PC-9 (cell line): ENCODE measurements around the gene RPRD1A.

Experiments
- EZH2 ChIP-seq: fragments of 200-600 bp; sonication (generic); IDR thresholded peaks from 2 replicates; pipeline ENCODE4 v1.8.0; 2017; ENCODE audit warnings: antibody characterized with exemption, low read depth
- TF ChIP-seq, protein P1 (sequence below): fragments of 200-600 bp; sonication (generic); conservative IDR thresholded peaks from 2 replicates; pipeline ENCODE4 v1.6.1; 2017; ENCODE audit warnings: mixed run types, antibody characterized with exemption, mild to moderate bottlenecking, moderate library complexity

DNA sequence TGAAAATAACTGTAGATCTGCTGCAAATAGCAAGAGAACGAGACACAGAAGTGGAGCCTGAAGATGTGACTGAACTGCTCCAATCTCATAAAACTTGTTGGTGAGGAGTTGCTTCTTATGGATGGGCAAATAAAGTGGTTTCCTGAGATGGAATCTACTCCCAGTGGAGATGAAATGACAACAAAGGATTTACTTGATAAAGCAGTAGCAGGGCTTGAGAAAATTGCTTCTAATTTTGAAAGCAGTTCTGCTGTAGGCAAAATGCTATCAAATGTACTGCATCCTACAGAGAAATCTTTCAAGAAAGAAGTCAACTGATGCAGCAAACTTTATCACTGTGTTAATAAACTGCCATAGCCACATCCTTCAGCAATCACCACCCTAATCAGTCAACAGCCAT is 44.0 kb downstream of the RPRD1A start:
- TF ChIP-seq, protein P1, sequence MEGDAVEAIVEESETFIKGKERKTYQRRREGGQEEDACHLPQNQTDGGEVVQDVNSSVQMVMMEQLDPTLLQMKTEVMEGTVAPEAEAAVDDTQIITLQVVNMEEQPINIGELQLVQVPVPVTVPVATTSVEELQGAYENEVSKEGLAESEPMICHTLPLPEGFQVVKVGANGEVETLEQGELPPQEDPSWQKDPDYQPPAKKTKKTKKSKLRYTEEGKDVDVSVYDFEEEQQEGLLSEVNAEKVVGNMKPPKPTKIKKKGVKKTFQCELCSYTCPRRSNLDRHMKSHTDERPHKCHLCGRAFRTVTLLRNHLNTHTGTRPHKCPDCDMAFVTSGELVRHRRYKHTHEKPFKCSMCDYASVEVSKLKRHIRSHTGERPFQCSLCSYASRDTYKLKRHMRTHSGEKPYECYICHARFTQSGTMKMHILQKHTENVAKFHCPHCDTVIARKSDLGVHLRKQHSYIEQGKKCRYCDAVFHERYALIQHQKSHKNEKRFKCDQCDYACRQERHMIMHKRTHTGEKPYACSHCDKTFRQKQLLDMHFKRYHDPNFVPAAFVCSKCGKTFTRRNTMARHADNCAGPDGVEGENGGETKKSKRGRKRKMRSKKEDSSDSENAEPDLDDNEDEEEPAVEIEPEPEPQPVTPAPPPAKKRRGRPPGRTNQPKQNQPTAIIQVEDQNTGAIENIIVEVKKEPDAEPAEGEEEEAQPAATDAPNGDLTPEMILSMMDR = no peak
- TF ChIP-seq EZH2 = no peak
